ENCODE data around the gene SRP72. TPM values are rescaled to one million over a fixed set of nuclear protein-coding genes. Genes with fewer than 3 reads are reported as not detected.

Gene SRP72
- total RNA-seq, 4 donors from 2014 or later, result 45.6 to 90.3 (median 57.1) TPM

GRCh38 chr4:56551516-56551915 lies 84.1 kb downstream of the SRP72 start:
- TF ChIP-seq CTCF (IDR thresholded peaks at IDR 0.05; ENCODE audit: low read depth), result no peak

- no peak for TF ChIP-seq CTCF (IDR thresholded peaks at IDR 0.05; ENCODE audit: low read depth)
Observed at GRCh38 chr4:56552273-56552672, 84.9 kb downstream of the SRP72 start.

Other genes starting within 250 kb of the SRP72 start
- 10 to 100 TPM in 2 of 4 donors, 1 to 10 TPM in 2; 7.9 to 11.4 (median 9.8) TPM for gene AASDH, start 80.1 kb upstream of the SRP72 start, total RNA-seq
- gene PPAT, start 32.0 kb upstream of the SRP72 start, total RNA-seq, result 1 to 10 TPM; 4.1 to 5.7 (median 4.5) TPM
- 10 to 100 TPM; 18.1 to 24.5 (median 18.3) TPM for gene PAICS, start 31.4 kb upstream of the SRP72 start, total RNA-seq
- not detected for gene ARL9, start 38.2 kb downstream of the SRP72 start, total RNA-seq
- 1 to 10 TPM in 2 of 4 donors, under 1 TPM in 2; 0.94 to 5.8 (median 2.1) TPM for gene HOPX, start 213.7 kb downstream of the SRP72 start, total RNA-seq

All from subcutaneous adipose tissue (tissue), 4 donors.